Measurements from ENCODE around the gene ZPLD1.
A peak's percentile ranks its signal among the peaks of the same experiment; 100 is the strongest.

ZPLD1 gene

DNA sequence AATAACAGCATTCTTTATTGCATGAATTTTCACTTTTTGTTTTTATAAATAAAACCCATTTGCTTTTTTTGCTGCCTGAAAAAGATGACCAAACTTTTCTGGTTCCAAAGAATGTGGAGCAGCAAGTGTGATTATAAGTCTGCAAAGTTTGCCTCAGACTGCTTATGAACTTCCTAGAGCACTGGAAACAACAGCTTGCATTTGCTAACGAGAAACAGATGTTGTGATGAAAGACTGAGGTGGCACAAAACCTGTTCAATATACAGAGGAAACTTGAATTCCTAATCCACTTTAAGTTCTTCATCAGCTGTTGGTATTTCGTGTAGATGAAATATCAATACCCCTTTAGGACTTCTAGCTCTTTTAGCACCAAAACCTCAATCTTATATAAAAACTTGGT, 9.3 kb downstream of the ZPLD1 start:
- TF ChIP-seq, protein P1, sequence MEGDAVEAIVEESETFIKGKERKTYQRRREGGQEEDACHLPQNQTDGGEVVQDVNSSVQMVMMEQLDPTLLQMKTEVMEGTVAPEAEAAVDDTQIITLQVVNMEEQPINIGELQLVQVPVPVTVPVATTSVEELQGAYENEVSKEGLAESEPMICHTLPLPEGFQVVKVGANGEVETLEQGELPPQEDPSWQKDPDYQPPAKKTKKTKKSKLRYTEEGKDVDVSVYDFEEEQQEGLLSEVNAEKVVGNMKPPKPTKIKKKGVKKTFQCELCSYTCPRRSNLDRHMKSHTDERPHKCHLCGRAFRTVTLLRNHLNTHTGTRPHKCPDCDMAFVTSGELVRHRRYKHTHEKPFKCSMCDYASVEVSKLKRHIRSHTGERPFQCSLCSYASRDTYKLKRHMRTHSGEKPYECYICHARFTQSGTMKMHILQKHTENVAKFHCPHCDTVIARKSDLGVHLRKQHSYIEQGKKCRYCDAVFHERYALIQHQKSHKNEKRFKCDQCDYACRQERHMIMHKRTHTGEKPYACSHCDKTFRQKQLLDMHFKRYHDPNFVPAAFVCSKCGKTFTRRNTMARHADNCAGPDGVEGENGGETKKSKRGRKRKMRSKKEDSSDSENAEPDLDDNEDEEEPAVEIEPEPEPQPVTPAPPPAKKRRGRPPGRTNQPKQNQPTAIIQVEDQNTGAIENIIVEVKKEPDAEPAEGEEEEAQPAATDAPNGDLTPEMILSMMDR (conservative IDR thresholded peaks at IDR 0.05; ENCODE audit: low read depth, low read length) = no peak
- no peak overlapping the region for H3K4me3 ChIP-seq (ENCODE audit: low read length)
- DNase-seq (ENCODE audit: low read depth) = no peak

DNA sequence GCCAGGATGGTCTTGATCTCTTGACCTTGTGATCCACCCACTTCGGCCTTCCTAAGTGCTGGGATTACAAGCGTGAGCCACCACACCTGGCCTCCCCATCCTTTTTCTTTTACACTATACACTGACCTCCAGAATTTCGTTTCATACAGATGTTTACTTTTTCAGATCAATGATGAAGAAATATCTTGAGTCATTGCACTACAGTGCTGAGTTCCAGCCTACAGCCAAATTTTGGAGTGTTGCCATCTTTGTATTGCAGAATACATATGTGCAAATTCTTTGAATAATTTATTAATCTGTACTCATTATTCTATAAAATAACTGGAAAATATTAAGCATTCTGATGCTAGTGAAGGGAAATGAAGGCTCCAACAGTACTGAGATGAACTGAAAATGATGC, 12.5 kb downstream of the ZPLD1 start:
- no peak overlapping the region for H3K4me3 ChIP-seq (ENCODE audit: low read length)
- TF ChIP-seq, protein P1 (conservative IDR thresholded peaks at IDR 0.05; ENCODE audit: low read depth, low read length) = no peak

DNA sequence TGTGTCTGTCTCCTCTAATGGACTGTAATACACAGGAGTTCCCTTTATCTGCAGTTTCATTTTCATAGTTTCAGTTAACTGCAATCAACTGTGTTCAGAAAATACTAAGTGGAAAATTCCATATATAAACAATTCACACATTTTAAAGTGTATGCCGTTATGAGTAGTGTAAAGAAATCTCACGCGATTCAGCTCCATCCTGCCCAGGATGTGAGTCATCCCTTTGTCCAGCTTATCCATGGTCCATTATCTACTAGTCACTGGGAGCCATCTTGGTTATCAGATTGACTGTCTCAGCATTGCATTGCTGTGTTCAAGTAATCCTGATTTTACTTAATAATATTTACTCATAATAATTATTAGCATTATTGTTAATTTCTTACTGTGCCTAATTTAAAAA, 14.5 kb downstream of the ZPLD1 start:
- DNase-seq (ENCODE audit: low read depth) = no peak
- no peak overlapping the region for H3K4me3 ChIP-seq (ENCODE audit: low read length)
- TF ChIP-seq, protein P1 (conservative IDR thresholded peaks at IDR 0.05; ENCODE audit: low read depth, low read length) = no peak

More for the DNA sequence above, 12.5 kb downstream of the ZPLD1 start:
- peak; percentile 11 for DNase-seq (ENCODE audit: low read depth)

DNA sequence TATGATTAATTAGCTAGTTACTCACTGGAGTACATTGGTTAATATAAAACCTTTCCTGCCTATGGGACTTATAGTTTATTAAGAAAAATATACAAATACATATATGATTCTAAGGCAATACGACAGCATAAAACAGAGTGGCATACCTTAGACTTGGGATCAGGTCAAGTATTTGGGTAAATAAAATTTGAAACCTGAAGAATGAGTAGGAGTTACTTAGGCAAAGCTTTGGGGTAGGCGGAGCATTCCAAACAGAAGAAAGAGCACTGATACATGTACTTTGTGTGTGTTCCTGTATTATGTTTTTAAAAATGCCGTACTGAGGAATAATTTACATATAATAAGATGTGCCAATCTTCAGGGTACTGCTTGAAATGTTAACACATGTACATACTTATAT, 15.1 kb downstream of the ZPLD1 start:
- no peak for DNase-seq (ENCODE audit: low read depth)
- TF ChIP-seq, protein P1 (conservative IDR thresholded peaks at IDR 0.05; ENCODE audit: low read depth, low read length) = no peak
- no peak overlapping the region for H3K4me3 ChIP-seq (ENCODE audit: low read length)

DNA sequence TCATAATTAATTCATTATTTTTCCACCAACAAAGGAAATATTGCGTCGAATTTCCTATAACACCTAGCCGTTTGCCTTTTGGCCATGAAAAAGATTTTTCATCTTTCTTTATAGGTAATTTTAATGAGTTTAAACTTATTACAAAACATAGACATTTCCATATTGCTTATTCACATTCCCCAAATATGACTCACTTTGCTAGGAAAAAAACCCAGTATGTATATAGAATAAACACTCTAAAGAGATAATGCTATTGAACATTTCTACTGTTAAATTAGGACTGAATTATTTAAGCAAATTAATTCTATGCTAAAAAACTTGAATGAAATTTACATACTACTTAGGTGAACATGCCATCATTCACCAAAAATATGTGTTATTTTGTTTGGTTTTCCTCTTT, 16.2 kb downstream of the ZPLD1 start:
- H3K4me3 ChIP-seq (ENCODE audit: low read length) = no peak overlapping the region
- no peak for DNase-seq (ENCODE audit: low read depth)
- TF ChIP-seq, protein P1 (conservative IDR thresholded peaks at IDR 0.05; ENCODE audit: low read depth, low read length) = no peak

DNA sequence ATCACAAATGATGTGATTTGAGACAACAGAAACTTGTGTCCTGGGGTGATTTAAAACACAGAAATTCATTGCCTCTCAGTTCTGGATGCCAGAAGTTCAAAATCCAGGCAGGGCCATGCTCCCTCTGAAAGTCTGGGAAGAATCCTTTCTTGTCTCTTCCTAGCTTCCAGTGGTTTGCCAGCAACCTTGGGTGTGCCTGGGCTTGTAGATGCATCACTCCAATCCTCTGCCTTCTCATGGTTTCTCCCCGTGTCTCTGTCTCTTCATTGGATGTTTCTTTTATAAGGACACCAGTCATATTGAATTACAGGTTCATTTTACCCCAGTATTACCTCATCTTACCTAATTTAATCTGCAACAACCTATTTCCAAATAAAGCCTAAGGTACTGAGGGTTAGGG, 16.7 kb downstream of the ZPLD1 start:
- H3K4me3 ChIP-seq (ENCODE audit: low read length) = no peak overlapping the region
- DNase-seq (ENCODE audit: low read depth) = no peak
- TF ChIP-seq, protein P1 (conservative IDR thresholded peaks at IDR 0.05; ENCODE audit: low read depth, low read length) = no peak

DNA sequence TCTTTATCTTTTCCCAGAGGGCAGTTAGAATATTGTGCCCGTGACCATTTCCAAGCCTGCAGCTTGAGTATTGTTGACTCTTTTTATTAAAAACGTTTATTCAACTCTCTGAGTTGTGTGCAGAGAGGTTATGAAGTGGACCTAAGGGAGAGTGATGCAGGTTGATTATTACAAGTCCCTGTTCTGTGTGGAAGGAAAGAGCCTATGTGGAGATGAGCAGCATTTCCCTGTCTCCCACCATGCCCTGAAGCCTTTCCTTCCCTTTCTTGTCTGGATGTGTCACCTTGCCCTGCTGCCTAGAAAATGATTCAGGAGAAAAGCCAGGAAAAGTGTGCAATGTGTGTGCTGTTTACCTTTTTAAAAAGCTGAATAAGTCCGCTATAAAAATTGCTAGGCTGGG, 19.4 kb downstream of the ZPLD1 start:
- DNase-seq (ENCODE audit: low read depth) = no peak

More for the DNA sequence above, 19.4 kb downstream of the ZPLD1 start:
- TF ChIP-seq, protein P1 (conservative IDR thresholded peaks at IDR 0.05; ENCODE audit: low read depth, low read length) = no peak
- H3K4me3 ChIP-seq (ENCODE audit: low read length) = no peak overlapping the region

Measured in retinal pigment epithelial cell (primary cell).